SU-DHL-6 (cell line): ENCODE data around the gene MAN2B1.

Source experiments
- H2AFZ ChIP-seq: fragments of 200-600 bp; sonication (generic); 2 replicates; pipeline ENCODE4 v1.6.1; 2014; ENCODE audit warnings: low read depth, mild to moderate bottlenecking, moderate library complexity, mixed read lengths, antibody characterized with exemption, low read length; ENCODE audit not compliant: severe bottlenecking
- H3F3A ChIP-seq: fragments of 200-600 bp; shearing (Covaris generic); 2 replicates; pipeline ENCODE4 v1.6.0; 2016; ENCODE audit warnings: antibody characterized with exemption, mild to moderate bottlenecking; ENCODE audit not compliant: insufficient read depth
- H3K27ac ChIP-seq: fragments of 200-600 bp; sonication (generic); 2 replicates; pipeline ENCODE4 v1.5.1; 2016; ENCODE audit warnings: low read depth, mild to moderate bottlenecking, low read length, moderate library complexity, mixed read lengths
- H3K27me3 ChIP-seq: fragments of 200-600 bp; sonication (generic), shearing (Covaris generic); 2 replicates; pipeline ENCODE4 v1.6.0; 2014; ENCODE audit warnings: mild to moderate bottlenecking, low read length
- H3K36me3 ChIP-seq: fragments of 200-600 bp; sonication (generic); 2 replicates; pipeline ENCODE4 v1.6.1; 2014; ENCODE audit warnings: mild to moderate bottlenecking, low read length, mixed read lengths
- H3K4me2 ChIP-seq: fragments of 300-600, 200-600 bp; shearing (Covaris generic), sonication (generic); 2 replicates; pipeline ENCODE4 v1.6.0; 2014; ENCODE audit warnings: low read length, low read depth, mild to moderate bottlenecking; ENCODE audit not compliant: poor library complexity, severe bottlenecking
- H3K4me3 ChIP-seq: fragments of 200-600 bp; sonication (generic); 2 replicates; pipeline ENCODE4 v1.5.1; 2014; ENCODE audit warnings: antibody characterized with exemption, low read length, mild to moderate bottlenecking, mixed read lengths; ENCODE audit not compliant: insufficient read depth, poor library complexity, severe bottlenecking
- H3K79me2 ChIP-seq: fragments of 200-600 bp; sonication (generic); 2 replicates; pipeline ENCODE4 v1.6.1; 2014; ENCODE audit warnings: mild to moderate bottlenecking, low read length, moderate library complexity; ENCODE audit not compliant: insufficient read depth
- H3K9ac ChIP-seq: fragments of 200-600 bp; sonication (generic); 2 replicates; pipeline ENCODE4 v1.7.0; 2014; ENCODE audit warnings: mild to moderate bottlenecking, low read length
- H3K9me2 ChIP-seq: fragments of 200-600 bp; sonication (generic); replicated peaks from 2 replicates; pipeline ENCODE4 v1.6.1; 2014; ENCODE audit warnings: low read length; ENCODE audit not compliant: insufficient read depth
- H3K9me3 ChIP-seq: fragments of 200-600 bp; sonication (generic); 2 replicates; pipeline ENCODE4 v1.6.1; 2014; ENCODE audit warnings: low read length, mixed read lengths; ENCODE audit not compliant: insufficient read depth
- H4K20me1 ChIP-seq: fragments of 200-600 bp; sonication (generic); 2 replicates; pipeline ENCODE4 v1.6.1; 2014; ENCODE audit warnings: low read depth, mild to moderate bottlenecking, antibody characterized with exemption, low read length, moderate library complexity, mixed read lengths
- EZH2phosphoT487 ChIP-seq: fragments of 200-600 bp; sonication (generic), shearing (Covaris generic); conservative IDR thresholded peaks from 2 replicates; pipeline ENCODE4 v1.6.1; 2018; ENCODE audit warnings: mild to moderate bottlenecking, antibody characterized with exemption, low read length, moderate library complexity, mixed read lengths
- TF ChIP-seq, protein P1 (sequence below): fragments of 200-600 bp; sonication (generic); IDR thresholded peaks from one replicate; pipeline ENCODE4 v1.5.1; 2017; ENCODE audit warnings: antibody characterized with exemption, mild to moderate bottlenecking, low read length, moderate library complexity; ENCODE audit not compliant: insufficient read depth, poor library complexity, severe bottlenecking

The MAN2B1 gene

DNA sequence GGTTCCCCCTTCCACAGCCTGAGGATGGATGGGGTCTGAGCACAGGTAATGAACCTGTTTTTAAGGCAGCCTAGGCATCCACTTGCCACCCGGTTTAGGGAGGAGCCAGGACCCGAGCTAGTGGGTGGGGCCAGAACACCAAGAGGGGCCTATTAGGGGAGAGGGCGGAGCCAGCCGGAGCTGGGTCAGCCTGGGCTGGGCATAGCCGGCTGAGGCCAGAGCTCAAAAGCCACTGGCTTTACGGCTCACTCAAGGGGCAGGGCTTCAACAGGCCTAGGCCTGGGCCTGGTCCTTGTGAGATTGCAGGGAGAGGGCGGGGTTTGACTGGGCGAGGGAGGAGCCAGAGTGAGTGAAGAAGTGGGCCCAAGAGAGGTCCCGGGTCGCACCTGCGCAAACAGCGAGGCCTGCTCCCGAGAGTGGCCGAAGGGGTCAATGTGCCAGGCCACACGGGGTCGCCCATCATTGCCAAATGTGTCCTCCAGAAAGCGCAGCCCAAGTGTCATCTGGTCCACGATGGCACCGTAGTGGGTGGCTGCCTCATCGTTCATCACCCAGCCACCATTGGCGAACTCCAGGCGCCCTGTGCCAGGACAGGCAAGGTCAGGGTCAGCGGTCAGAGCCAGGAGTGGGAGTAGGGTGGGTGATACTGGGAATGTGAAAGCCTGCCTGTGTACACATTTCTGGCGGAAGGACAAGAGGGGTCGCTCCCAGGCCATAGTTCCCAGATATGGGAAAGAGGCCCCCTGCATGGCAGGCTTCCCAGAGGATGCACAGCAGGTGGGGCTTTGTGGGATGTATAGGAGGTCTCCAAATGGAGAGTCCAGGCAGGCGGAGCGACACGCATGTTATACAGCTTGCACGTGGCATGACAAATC, 1.9 kb downstream of the MAN2B1 start:
- Histone ChIP-seq H2AFZ (peak overlapping the region; percentile 14), H3F3A (peaks cover 7% of the 10 kb centered on the region; the same call in 1 of the 2 replicates), H3K4me2 (peak overlapping the region; percentile 66), H3K4me3 (no peak overlapping the region), H3K79me2 (peaks cover 36% of the 10 kb centered on the region), H3K9me3 (no peaks in the 10 kb centered on the region), H3K36me3 (no peaks in the 10 kb centered on the region; the same call in 1 of the 2 replicates), H3K9ac (peak overlapping the region; percentile 90), H3K9me2 (no peaks in the 10 kb centered on the region), H3K27me3 (no peaks in the 10 kb centered on the region), H4K20me1 (no peaks in the 10 kb centered on the region), H3K27ac (peak overlapping the region; percentile 82)
- TF ChIP-seq, protein P1, sequence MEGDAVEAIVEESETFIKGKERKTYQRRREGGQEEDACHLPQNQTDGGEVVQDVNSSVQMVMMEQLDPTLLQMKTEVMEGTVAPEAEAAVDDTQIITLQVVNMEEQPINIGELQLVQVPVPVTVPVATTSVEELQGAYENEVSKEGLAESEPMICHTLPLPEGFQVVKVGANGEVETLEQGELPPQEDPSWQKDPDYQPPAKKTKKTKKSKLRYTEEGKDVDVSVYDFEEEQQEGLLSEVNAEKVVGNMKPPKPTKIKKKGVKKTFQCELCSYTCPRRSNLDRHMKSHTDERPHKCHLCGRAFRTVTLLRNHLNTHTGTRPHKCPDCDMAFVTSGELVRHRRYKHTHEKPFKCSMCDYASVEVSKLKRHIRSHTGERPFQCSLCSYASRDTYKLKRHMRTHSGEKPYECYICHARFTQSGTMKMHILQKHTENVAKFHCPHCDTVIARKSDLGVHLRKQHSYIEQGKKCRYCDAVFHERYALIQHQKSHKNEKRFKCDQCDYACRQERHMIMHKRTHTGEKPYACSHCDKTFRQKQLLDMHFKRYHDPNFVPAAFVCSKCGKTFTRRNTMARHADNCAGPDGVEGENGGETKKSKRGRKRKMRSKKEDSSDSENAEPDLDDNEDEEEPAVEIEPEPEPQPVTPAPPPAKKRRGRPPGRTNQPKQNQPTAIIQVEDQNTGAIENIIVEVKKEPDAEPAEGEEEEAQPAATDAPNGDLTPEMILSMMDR, result no peak
- no peak for TF ChIP-seq EZH2phosphoT487

- Histone ChIP-seq H3K79me2 (peaks cover 11% of the 10 kb centered on the region), H3K9ac (no peak overlapping the region), H3K27me3 (no peaks in the 10 kb centered on the region), H2AFZ (no peak overlapping the region), H3K4me3 (no peak overlapping the region), H3K27ac (no peak overlapping the region), H3K9me2 (no peaks in the 10 kb centered on the region), H3K36me3 (peaks cover 10% of the 10 kb centered on the region; the same call in 1 of the 2 replicates), H3K4me2 (no peak overlapping the region), H3F3A (peaks cover 5% of the 10 kb centered on the region; the same call in 1 of the 2 replicates), H3K9me3 (no peaks in the 10 kb centered on the region), H4K20me1 (no peaks in the 10 kb centered on the region)
- TF ChIP-seq, protein P1, result no peak
- no peak for TF ChIP-seq EZH2phosphoT487
These were observed 5.6 kb downstream of the MAN2B1 start for GRCh38 chr19:12660980-12661379.

DNA sequence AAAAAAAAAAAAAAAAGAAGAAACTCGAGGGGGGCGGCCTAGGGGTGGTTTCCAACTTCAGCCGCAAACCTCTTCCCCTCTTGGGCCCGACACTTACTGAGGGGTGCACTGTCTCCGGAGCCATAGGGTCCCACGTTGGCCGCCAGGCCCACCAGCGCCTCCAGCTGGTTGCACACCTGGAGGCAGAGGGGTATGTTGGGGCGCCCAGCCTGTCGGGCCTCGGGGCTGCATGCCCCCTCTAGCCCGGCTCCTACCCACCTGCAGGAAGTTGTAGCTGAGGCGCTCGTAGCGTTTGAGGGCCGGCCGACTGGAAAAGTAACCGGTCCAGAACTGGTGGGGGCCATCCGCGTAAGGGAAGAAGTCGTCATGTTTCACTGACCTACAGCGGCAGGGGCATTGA, 8.6 kb downstream of the MAN2B1 start:
- H3K79me2 ChIP-seq, result no peaks in the 10 kb centered on the region
- no peak overlapping the region for H3K9ac ChIP-seq
- H3K9me2 ChIP-seq, result no peaks in the 10 kb centered on the region
- H3F3A ChIP-seq, result no peaks in the 10 kb centered on the region
- H2AFZ ChIP-seq, result no peak overlapping the region
- no peaks in the 10 kb centered on the region for H3K27me3 ChIP-seq
- H3K27ac ChIP-seq, result no peak overlapping the region
- no peak overlapping the region for H3K4me2 ChIP-seq
- no peaks in the 10 kb centered on the region for H4K20me1 ChIP-seq
- TF ChIP-seq, protein P1, result no peak
- no peak for TF ChIP-seq EZH2phosphoT487
- H3K4me3 ChIP-seq, result no peak overlapping the region
- H3K9me3 ChIP-seq, result no peaks in the 10 kb centered on the region
- H3K36me3 ChIP-seq, result 0 out of 2 replicates have a peak, but pooled peaks cover 10% of the 10 kb centered on the region
